Panc1 (cell line): ENCODE measurements around the gene FANK1. TPM values are rescaled to one million over a fixed set of nuclear protein-coding genes. Genes with fewer than 3 reads are reported as not detected.

Source experiments
- ATAC-seq: fragments of 200-7000 bp; cut with Tn5 transposase; 2 replicates; pipeline ENCODE4 v1.9.1; 2020; ENCODE audit warnings: mild to moderate bottlenecking, moderate library complexity
- BruUV-seq: library from RNA; stranded (reverse); fragments of 400-500 nt; replicated peaks from 2 replicates; lab custom pipeline; 2021; lab: Mats Ljungman, UMichigan
- CTCF ChIA-PET: fragments of 300-600 bp; sonication (Branson Sonifier 250); formaldehyde crosslinking; loops from one replicate; lab custom pipeline; 2022; ENCODE audit warnings: antibody characterized with exemption; lab: Charles Lee
- POLR2A ChIA-PET: fragments of 300-600 bp; sonication (Branson Sonifier 250); formaldehyde crosslinking; loops from one replicate; lab custom pipeline; 2022; ENCODE audit warnings: antibody characterized with exemption; lab: Charles Lee
- DNase-seq: peaks from one replicate; pipeline ENCODE4 v3.0.0-alpha.2; 2010; ENCODE audit warnings: low read depth, low spot score
- H3K27ac ChIP-seq: 2 replicates; pipeline ENCODE4 v1.5.1; 2011; ENCODE audit warnings: mild to moderate bottlenecking, low read length, inconsistent platforms
- H3K27me3 ChIP-seq: fragments of 200-500 bp; sonication (Bioruptor generic); 2 replicates; pipeline ENCODE4 v1.6.0; 2014; ENCODE audit warnings: low read length, inconsistent platforms; ENCODE audit not compliant: control insufficient read depth, insufficient read depth
- H3K36me3 ChIP-seq: fragments of 200-500 bp; sonication (Bioruptor generic); 2 replicates; pipeline ENCODE4 v1.5.1; 2014; ENCODE audit warnings: inconsistent platforms, mild to moderate bottlenecking, low read length, moderate library complexity; ENCODE audit not compliant: control insufficient read depth, insufficient read depth
- H3K4me1 ChIP-seq: 2 replicates; pipeline ENCODE4 v1.5.1; 2011; ENCODE audit warnings: inconsistent platforms, mild to moderate bottlenecking, low read length, moderate library complexity; ENCODE audit not compliant: control insufficient read depth, insufficient read depth
- H3K4me3 ChIP-seq, 2 experiments: 2 replicates each; pipeline ENCODE4 v1.5.1; 2011 to 2012; ENCODE audit warnings: low read depth in 2 of 2, low read length in 2 of 2, mild to moderate bottlenecking in 2 of 2, inconsistent platforms in 1 of 2, moderate library complexity in 1 of 2
- H3K9me3 ChIP-seq: fragments of 200-500 bp; sonication (Bioruptor generic); 2 replicates; pipeline ENCODE4 v1.5.1; 2014; ENCODE audit warnings: low read depth, mild to moderate bottlenecking, inconsistent platforms, low read length, moderate library complexity; ENCODE audit not compliant: control insufficient read depth, insufficient read depth
- POLR2AphosphoS5 ChIP-seq: IDR thresholded peaks from 2 replicates; pipeline ENCODE4 v1.6.1; 2012; ENCODE audit warnings: mild to moderate bottlenecking, low read depth, low read length, moderate library complexity
- SIN3A ChIP-seq: IDR thresholded peaks from 2 replicates; pipeline ENCODE4 v1.6.1; 2012; ENCODE audit warnings: low read depth, mild to moderate bottlenecking, low read length, moderate library complexity, borderline replicate concordance; ENCODE audit not compliant: insufficient read depth
- TCF7L2 ChIP-seq: IDR thresholded peaks from 2 replicates; pipeline ENCODE4 v1.6.1; 2011; ENCODE audit warnings: mild to moderate bottlenecking, low read depth, low read length, inconsistent platforms
- in situ Hi-C: cut with HindIII; loops from 2 replicates; pipeline ENCODE4 v1.10.0; 2016; ENCODE audit warnings: low sequenced_read_pairs, low pct_unique_long_range_greater_than_20kb
- intact Hi-C: fragments of 100-400 bp; cut with micrococcal nuclease; formaldehyde crosslinking; loops from one replicate; pipeline ENCODE4 v1.10.0; 2022; ENCODE audit not compliant: unreplicated experiment
- total RNA-seq: library from RNA; stranded (reverse); gene quantifications from one replicate; pipeline ENCODE4 v1.2.1, GENCODE V29; 2021; ENCODE audit not compliant: unreplicated experiment
- TF ChIP-seq, protein P1 (sequence below): fragments of 450-650 bp; IDR thresholded peaks from 2 replicates; pipeline ENCODE4 v1.5.1; 2017; ENCODE audit warnings: mild to moderate bottlenecking
- TF ChIP-seq, protein P2 (sequence below), 2 experiments: IDR thresholded peaks; 2 replicates each; pipeline ENCODE4 v1.6.1; 2011 to 2012; ENCODE audit warnings: low read depth in 2 of 2, control low read depth in 1 of 2, low read length in 1 of 2, mild to moderate bottlenecking in 1 of 2, moderate library complexity in 1 of 2; ENCODE audit not compliant: insufficient read depth in 1 of 2

FANK1 gene
- total RNA-seq, 1 experiment from 2014 or later: 19.1 TPM

DNA sequence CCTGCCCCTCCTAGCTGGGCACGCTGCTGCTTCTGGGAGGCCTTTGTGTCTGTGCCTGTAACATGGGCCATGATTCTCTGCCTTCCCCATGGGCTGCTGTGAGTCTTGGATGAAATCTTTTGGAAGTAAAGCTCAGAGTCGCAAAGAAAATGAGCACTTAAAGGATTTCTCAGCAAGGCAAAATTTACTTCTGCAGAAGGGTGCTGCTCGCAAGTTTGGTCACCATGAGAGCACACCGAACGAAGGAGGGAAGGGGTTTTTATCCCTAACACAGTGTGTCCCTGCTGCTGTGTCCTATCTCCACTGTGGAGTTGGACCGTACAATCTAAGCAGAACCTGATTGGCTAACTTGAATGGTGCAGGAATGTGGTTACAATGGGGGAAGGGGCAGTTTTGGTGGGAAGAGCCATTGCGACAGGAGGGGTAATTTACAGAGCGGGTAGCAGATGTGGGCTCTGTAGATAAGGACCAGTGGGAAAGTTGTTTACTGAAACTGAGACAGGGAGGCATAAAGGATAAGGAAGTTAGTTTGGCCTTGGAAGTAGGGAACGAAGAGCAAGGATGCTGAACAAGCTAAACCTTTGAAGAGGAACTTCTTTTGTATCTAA is 57.5 kb downstream of the FANK1 start:
- DNase-seq (no peak), ATAC-seq (no peak)
- Histone ChIP-seq H3K9me3 (peaks cover 25% of the 10 kb centered on the region), H3K27me3 (no peaks in the 10 kb centered on the region), H3K4me3 (no peak overlapping the region), H3K36me3 (no peaks in the 10 kb centered on the region), H3K4me1 (no peaks in the 10 kb centered on the region), H3K27ac (no peak overlapping the region)
- ChIA-PET POLR2A (no interaction called here), CTCF (no interaction called here)
- no TSS peak for BruUV-seq
- TF ChIP-seq, protein P1, sequence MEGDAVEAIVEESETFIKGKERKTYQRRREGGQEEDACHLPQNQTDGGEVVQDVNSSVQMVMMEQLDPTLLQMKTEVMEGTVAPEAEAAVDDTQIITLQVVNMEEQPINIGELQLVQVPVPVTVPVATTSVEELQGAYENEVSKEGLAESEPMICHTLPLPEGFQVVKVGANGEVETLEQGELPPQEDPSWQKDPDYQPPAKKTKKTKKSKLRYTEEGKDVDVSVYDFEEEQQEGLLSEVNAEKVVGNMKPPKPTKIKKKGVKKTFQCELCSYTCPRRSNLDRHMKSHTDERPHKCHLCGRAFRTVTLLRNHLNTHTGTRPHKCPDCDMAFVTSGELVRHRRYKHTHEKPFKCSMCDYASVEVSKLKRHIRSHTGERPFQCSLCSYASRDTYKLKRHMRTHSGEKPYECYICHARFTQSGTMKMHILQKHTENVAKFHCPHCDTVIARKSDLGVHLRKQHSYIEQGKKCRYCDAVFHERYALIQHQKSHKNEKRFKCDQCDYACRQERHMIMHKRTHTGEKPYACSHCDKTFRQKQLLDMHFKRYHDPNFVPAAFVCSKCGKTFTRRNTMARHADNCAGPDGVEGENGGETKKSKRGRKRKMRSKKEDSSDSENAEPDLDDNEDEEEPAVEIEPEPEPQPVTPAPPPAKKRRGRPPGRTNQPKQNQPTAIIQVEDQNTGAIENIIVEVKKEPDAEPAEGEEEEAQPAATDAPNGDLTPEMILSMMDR: no peak
- TF ChIP-seq POLR2AphosphoS5 (no peak), TCF7L2 (no peak)
- TF ChIP-seq, protein P2, sequence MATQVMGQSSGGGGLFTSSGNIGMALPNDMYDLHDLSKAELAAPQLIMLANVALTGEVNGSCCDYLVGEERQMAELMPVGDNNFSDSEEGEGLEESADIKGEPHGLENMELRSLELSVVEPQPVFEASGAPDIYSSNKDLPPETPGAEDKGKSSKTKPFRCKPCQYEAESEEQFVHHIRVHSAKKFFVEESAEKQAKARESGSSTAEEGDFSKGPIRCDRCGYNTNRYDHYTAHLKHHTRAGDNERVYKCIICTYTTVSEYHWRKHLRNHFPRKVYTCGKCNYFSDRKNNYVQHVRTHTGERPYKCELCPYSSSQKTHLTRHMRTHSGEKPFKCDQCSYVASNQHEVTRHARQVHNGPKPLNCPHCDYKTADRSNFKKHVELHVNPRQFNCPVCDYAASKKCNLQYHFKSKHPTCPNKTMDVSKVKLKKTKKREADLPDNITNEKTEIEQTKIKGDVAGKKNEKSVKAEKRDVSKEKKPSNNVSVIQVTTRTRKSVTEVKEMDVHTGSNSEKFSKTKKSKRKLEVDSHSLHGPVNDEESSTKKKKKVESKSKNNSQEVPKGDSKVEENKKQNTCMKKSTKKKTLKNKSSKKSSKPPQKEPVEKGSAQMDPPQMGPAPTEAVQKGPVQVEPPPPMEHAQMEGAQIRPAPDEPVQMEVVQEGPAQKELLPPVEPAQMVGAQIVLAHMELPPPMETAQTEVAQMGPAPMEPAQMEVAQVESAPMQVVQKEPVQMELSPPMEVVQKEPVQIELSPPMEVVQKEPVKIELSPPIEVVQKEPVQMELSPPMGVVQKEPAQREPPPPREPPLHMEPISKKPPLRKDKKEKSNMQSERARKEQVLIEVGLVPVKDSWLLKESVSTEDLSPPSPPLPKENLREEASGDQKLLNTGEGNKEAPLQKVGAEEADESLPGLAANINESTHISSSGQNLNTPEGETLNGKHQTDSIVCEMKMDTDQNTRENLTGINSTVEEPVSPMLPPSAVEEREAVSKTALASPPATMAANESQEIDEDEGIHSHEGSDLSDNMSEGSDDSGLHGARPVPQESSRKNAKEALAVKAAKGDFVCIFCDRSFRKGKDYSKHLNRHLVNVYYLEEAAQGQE (IDR thresholded peaks at IDR 0.05; ENCODE audit: insufficient read depth in 1 of 2, low read depth in 2 of 2, low read length in 1 of 2): no peak
- intact Hi-C loops (no loop called here), in situ Hi-C loops (no loop called here)

DNA sequence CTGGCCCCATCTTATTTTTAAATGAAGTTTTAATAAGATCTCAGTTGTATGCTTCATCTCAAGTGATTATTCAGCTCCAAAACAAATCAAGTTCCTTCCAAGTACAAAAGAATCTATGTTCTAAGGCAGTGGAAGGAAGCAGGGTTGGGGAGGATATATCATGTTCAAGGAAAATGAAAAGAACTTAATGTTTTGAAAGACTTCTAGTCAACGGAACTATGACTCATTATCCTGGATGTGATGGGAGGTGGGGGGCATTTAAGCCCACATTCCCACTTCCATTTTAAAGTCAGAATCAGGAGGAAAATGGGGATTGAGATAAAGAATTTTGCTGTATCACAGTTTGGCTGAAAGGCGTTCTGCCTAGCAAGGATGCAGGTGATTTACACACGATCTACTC is 59.4 kb downstream of the FANK1 start:
- BruUV-seq: no TSS peak
- Histone ChIP-seq H3K27ac (no peak overlapping the region), H3K36me3 (no peaks in the 10 kb centered on the region), H3K4me3 (no peak overlapping the region), H3K9me3 (peaks cover 25% of the 10 kb centered on the region), H3K4me1 (no peaks in the 10 kb centered on the region), H3K27me3 (no peaks in the 10 kb centered on the region)
- DNase-seq (no peak), ATAC-seq (no peak)
- in situ Hi-C loops (no loop called here), intact Hi-C loops (no loop called here)
- TF ChIP-seq, protein P2 (IDR thresholded peaks at IDR 0.05; ENCODE audit: insufficient read depth in 1 of 2, low read depth in 2 of 2, low read length in 1 of 2): no peak
- TF ChIP-seq SIN3A (no peak), POLR2AphosphoS5 (no peak), TCF7L2 (no peak)
- TF ChIP-seq, protein P1: no peak
- ChIA-PET CTCF (interaction anchor here (0.6 kb wide), 1 partner anchor 538 kb away, joined by 7 read pairs; no protein-coding TSS in a partner anchor), POLR2A (no interaction called here)
